GM12878 (cell line): Measurements from ENCODE around the gene FAM107A. TPM values are rescaled to one million over a fixed set of nuclear protein-coding genes. Genes with fewer than 3 reads are reported as not detected.

Experiments
- ATAC-seq: fragments of 200-7000 bp; cut with Tn5 transposase; 3 replicates; pipeline ENCODE4 v1.9.1; 2020; ENCODE audit warnings: mild to moderate bottlenecking, moderate library complexity
- BruUV-seq: library from RNA; stranded (reverse); fragments of 400-500 nt; replicated peaks from 2 replicates; lab custom pipeline; 2021; lab: Mats Ljungman, UMichigan
- CTCF ChIA-PET: fragments of 300-600 bp; sonication (Branson Sonifier 250); formaldehyde crosslinking; extraction: SDS; loops from one replicate; lab custom pipeline; 2021; ENCODE audit warnings: inconsistent platforms; lab: Yijun Ruan, JAX
- POLR2A ChIA-PET: fragments of 350-600 bp; formaldehyde crosslinking; extraction: SDS; loops from one replicate; lab custom pipeline; 2021; ENCODE audit warnings: inconsistent platforms; lab: Charles Lee
- RAD21 ChIA-PET: fragments of 300-600 bp; sonication (Branson Sonifier 250); formaldehyde crosslinking; loops from one replicate; lab custom pipeline; 2023; ENCODE audit warnings: antibody characterized with exemption; ENCODE audit not compliant: unreplicated experiment; lab: Charles Lee
- SMC1A ChIA-PET: fragments of 300-600 bp; sonication (Branson Sonifier 250); formaldehyde crosslinking; loops from one replicate; lab custom pipeline; 2023; ENCODE audit not compliant: unreplicated experiment, uncharacterized antibody; lab: Charles Lee
- DNase-seq: peaks from one replicate; pipeline ENCODE4 v3.0.0-alpha.2; 2011; ENCODE audit warnings: low read depth, low spot score
- FAIRE-seq: peaks from 3 replicates; lab custom pipeline; 2011; peaks lifted over from hg19 to GRCh38; lab: Jason Lieb, UNC
- H2AFZ ChIP-seq: 2 replicates; pipeline ENCODE4 v1.6.0; 2011; ENCODE audit warnings: low read depth, low read length, control low read depth; ENCODE audit not compliant: control insufficient read depth
- H3K27ac ChIP-seq: 2 replicates; pipeline ENCODE4 v1.5.1; 2011; ENCODE audit warnings: control low read depth; ENCODE audit not compliant: control insufficient read depth, insufficient read depth
- H3K27me3 ChIP-seq, 2 experiments: replicated peaks in 1 of 2; 2 replicates each; pipeline versions ENCODE4 v1.6.0 to v1.6.1; 2011; ENCODE audit warnings: low read length in 1 of 2; ENCODE audit not compliant: control insufficient read depth in 2 of 2, insufficient read depth in 2 of 2
- H3K36me3 ChIP-seq, 2 experiments: 2 replicates each; pipeline ENCODE4 v1.5.1; 2011; ENCODE audit warnings: low read length in 1 of 2; ENCODE audit not compliant: control insufficient read depth in 2 of 2, insufficient read depth in 2 of 2
- H3K4me1 ChIP-seq: 2 replicates; pipeline ENCODE4 v1.6.1; 2011; ENCODE audit warnings: mild to moderate bottlenecking, low read length, moderate library complexity, mixed read lengths; ENCODE audit not compliant: control insufficient read depth, insufficient read depth
- H3K4me2 ChIP-seq: 2 replicates; pipeline ENCODE4 v1.6.0; 2011; ENCODE audit warnings: control low read depth; ENCODE audit not compliant: control insufficient read depth, insufficient read depth
- H3K4me3 ChIP-seq: fragments of 200-600 bp; sonication (generic); 2 replicates; pipeline ENCODE4 v1.5.1; 2016
- H3K79me2 ChIP-seq: 2 replicates; pipeline ENCODE4 v1.6.0; 2011; ENCODE audit warnings: low read length; ENCODE audit not compliant: control insufficient read depth, insufficient read depth
- H3K9ac ChIP-seq: 2 replicates; pipeline ENCODE4 v1.8.0; 2011; ENCODE audit warnings: low read length, control low read depth, mixed read lengths; ENCODE audit not compliant: control insufficient read depth, insufficient read depth
- H3K9me3 ChIP-seq: replicated peaks from 3 replicates; pipeline ENCODE4 v1.5.1; 2011; ENCODE audit warnings: mild to moderate bottlenecking, low read length; ENCODE audit not compliant: control insufficient read depth, insufficient read depth
- H4K20me1 ChIP-seq: 2 replicates; pipeline ENCODE4 v1.6.0; 2011; ENCODE audit not compliant: control insufficient read depth, insufficient read depth
- CTCF ChIP-seq, 3 experiments: IDR thresholded peaks in 2 of 3; conservative IDR thresholded peaks in 1 of 3; 2 replicates each; pipeline ENCODE4 v1.5.1; 2011; ENCODE audit warnings: low read depth in 3 of 3, low read length in 3 of 3, mild to moderate bottlenecking in 3 of 3, control low read depth in 2 of 3, moderate library complexity in 2 of 3, inconsistent platforms in 1 of 3, mixed read lengths in 1 of 3; ENCODE audit not compliant: control insufficient read depth in 2 of 3, insufficient read depth in 1 of 3; ENCODE audit errors: extremely low read depth in 1 of 3
- E2F4 ChIP-seq: IDR thresholded peaks from 2 replicates; pipeline ENCODE4 v1.6.1; 2012; ENCODE audit warnings: low read depth, low read length, improper control_type of control experiment
- ZNF24 ChIP-seq: fragments of 450-650 bp; IDR thresholded peaks from 2 replicates; pipeline ENCODE4 v1.6.1; 2017; ENCODE audit warnings: antibody characterized with exemption, mild to moderate bottlenecking
- ZSCAN29 ChIP-seq: fragments of 450-650 bp; IDR thresholded peaks from 2 replicates; pipeline ENCODE4 v1.6.1; 2017; ENCODE audit warnings: mild to moderate bottlenecking, moderate library complexity
- WGBS: methylation state at CpG from one replicate; pipeline ENCODE4 v1.1.6; 2016; ENCODE audit warnings: low lambda C conversion rate; ENCODE audit not compliant: insufficient replicate concordance, insufficient coverage; ENCODE audit errors: missing lambda C conversion rate; 5-methylcytosine and 5-hydroxymethylcytosine counted together
- in situ Hi-C: fragments of 300-500 bp; cut with MboI; formaldehyde crosslinking; loops from 9 replicates; pipeline ENCODE4 v1.14.3; 2018; ENCODE audit warnings: mixed read lengths
- intact Hi-C: fragments of 100-400 bp; cut with micrococcal nuclease; formaldehyde crosslinking; loops from one replicate; pipeline ENCODE4 v1.14.2; 2022; ENCODE audit not compliant: unreplicated experiment
- polyA plus RNA-seq, 11 experiments: library from polyadenylated mRNA; depleted of rRNA in 4 of 11; unstranded in 6 of 11; stranded (reverse) in 5 of 11; fragments of >200 nt; fragmentation: Nextera tagmentation in 4 of 11; fragmentation: Illumina TruSeq in 1 of 11; extraction: Ambion mirVana in 4 of 11; extraction: Trizol in 1 of 11; gene quantifications; 1 replicate in 1 of 11; 2 replicates in 10 of 11; pipeline versions ENCODE4 v1.2.1 to v1.2.3, GENCODE V29; 2011 to 2016; ENCODE audit warnings: inconsistent platforms in 2 of 11, missing spikeins in 2 of 11, low read depth in 1 of 11
- total RNA-seq, 4 experiments: library from RNA; depleted of rRNA in 3 of 4; stranded (reverse); fragments of >200 nt in 3 of 4; fragmentation: Illumina TruSeq in 1 of 4; extraction: Trizol in 1 of 4; gene quantifications; 2 replicates each; pipeline versions ENCODE4 v1.2.1 to v1.2.3, GENCODE V29; 2013 to 2021

FAM107A gene
- total and polyA plus RNA-seq, 10 of the 15 experiments (the other 5 are each of a cell fraction or from before 2014, with no cell fraction given): not detected

GRCh38 chr3:58531956-58532355 is 45.2 kb downstream of the FAM107A start:
- Histone ChIP-seq H2AFZ (no peak overlapping the region), H4K20me1 (no peaks in the 10 kb centered on the region), H3K27me3 (no peaks in the 10 kb centered on the region; a peak in 1 of 4 replicates), H3K36me3 (no peaks in the 10 kb centered on the region), H3K27ac (no peak overlapping the region), H3K79me2 (no peaks in the 10 kb centered on the region), H3K4me3 (no peak overlapping the region), H3K9me3 (no peaks in the 10 kb centered on the region), H3K4me2 (no peak overlapping the region), H3K9ac (no peak overlapping the region), H3K4me1 (no peaks in the 10 kb centered on the region)
- CTCF ChIA-PET: interaction anchor here (0.6 to 4.5 kb wide), 17 partner anchors 9 to 1130 kb away, joined by 3 to 34 read pairs (median 4); partner anchors contain the start of genes HTD2, KCTD6 and RPP14
- SMC1A ChIA-PET: interaction anchor here (1.1 to 4.0 kb wide), 4 partner anchors 10 to 225 kb away, joined by 3 to 20 read pairs (median 6); partner anchors contain the start of genes HTD2, KCTD6 and RPP14
- intact Hi-C loops (loop anchor here (1.0 to 5.0 kb wide), 6 partner anchors 40 to 345 kb away; partner anchors contain the start of genes KCTD6 and PDHB), in situ Hi-C loops (loop anchor here (5.0 to 10.0 kb wide), 2 partner anchors 207 to 350 kb away; no protein-coding TSS in a partner anchor)
- RAD21 ChIA-PET: interaction anchor here (0.9 to 1.3 kb wide), 5 partner anchors 39 to 344 kb away, joined by 3 to 4 read pairs (median 3); no protein-coding TSS in a partner anchor
- DNase-seq (no peak), FAIRE-seq (no peak), ATAC-seq (no peak)
- BruUV-seq: no TSS peak
- POLR2A ChIA-PET: no interaction called here
- 3% methylated on average over 2 of the region's 2 CpGs for WGBS
- TF ChIP-seq E2F4 (no peak), ZSCAN29 (no peak), ZNF24 (no peak), CTCF (IDR thresholded peaks at IDR 0.05 in 2 of 3, conservative IDR thresholded peaks at IDR 0.05 in 1 of 3; ENCODE audit: control insufficient read depth in 2 of 3, extremely low read depth in 1 of 3, insufficient read depth in 1 of 3, low read depth in 3 of 3, low read length in 3 of 3) (peak in 1 of 3 experiments; percentile 27; a peak in 2 of 6 replicates)
